Kidney epithelial cell (primary cell): ENCODE results near the gene MAU2. TPM values are rescaled to one million over a fixed set of nuclear protein-coding genes. Genes with fewer than 3 reads are reported as not detected.

Source experiments
- DNase-seq: peaks from one replicate; pipeline ENCODE4 v3.0.0-alpha.2; 2010; ENCODE audit warnings: low read depth
- H3K27me3 ChIP-seq: 2 replicates; pipeline ENCODE4 v1.6.0; 2011; ENCODE audit warnings: low read length; ENCODE audit not compliant: control insufficient read depth, insufficient read depth
- H3K36me3 ChIP-seq: 2 replicates; pipeline ENCODE4 v1.5.1; 2011; ENCODE audit warnings: low read length; ENCODE audit not compliant: control insufficient read depth, insufficient read depth
- H3K4me3 ChIP-seq: 2 replicates; pipeline ENCODE4 v1.5.1; 2011; ENCODE audit warnings: low read depth, mild to moderate bottlenecking, control low read depth, low read length
- total RNA-seq: library from RNA; depleted of rRNA; stranded (reverse); fragments of >200 nt; gene quantifications from 2 replicates; pipeline ENCODE4 v1.2.3, GENCODE V29; 2015
- TF ChIP-seq, protein P1 (sequence below): IDR thresholded peaks from 2 replicates; pipeline ENCODE4 v1.5.1; 2011; ENCODE audit warnings: mild to moderate bottlenecking, moderate library complexity, low read length, control low read depth, inconsistent platforms; ENCODE audit not compliant: insufficient read depth, poor library complexity, severe bottlenecking

MAU2 gene, protein sequence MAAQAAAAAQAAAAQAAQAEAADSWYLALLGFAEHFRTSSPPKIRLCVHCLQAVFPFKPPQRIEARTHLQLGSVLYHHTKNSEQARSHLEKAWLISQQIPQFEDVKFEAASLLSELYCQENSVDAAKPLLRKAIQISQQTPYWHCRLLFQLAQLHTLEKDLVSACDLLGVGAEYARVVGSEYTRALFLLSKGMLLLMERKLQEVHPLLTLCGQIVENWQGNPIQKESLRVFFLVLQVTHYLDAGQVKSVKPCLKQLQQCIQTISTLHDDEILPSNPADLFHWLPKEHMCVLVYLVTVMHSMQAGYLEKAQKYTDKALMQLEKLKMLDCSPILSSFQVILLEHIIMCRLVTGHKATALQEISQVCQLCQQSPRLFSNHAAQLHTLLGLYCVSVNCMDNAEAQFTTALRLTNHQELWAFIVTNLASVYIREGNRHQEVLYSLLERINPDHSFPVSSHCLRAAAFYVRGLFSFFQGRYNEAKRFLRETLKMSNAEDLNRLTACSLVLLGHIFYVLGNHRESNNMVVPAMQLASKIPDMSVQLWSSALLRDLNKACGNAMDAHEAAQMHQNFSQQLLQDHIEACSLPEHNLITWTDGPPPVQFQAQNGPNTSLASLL
- 28.2 and 31.7 TPM in 2 replicates for total RNA-seq

GRCh38 chr19:19320361-19321140 lies at the start of gene MAU2, which contains the start of gene SUGP1:
MAU2 (plus strand) TSS chr19:19320829; CDS start chr19:19320860, 31 bp downstream.
SUGP1 (minus strand) TSS chr19:19320509; CDS start chr19:19320496, 13 bp downstream.
- TF ChIP-seq, protein P1, sequence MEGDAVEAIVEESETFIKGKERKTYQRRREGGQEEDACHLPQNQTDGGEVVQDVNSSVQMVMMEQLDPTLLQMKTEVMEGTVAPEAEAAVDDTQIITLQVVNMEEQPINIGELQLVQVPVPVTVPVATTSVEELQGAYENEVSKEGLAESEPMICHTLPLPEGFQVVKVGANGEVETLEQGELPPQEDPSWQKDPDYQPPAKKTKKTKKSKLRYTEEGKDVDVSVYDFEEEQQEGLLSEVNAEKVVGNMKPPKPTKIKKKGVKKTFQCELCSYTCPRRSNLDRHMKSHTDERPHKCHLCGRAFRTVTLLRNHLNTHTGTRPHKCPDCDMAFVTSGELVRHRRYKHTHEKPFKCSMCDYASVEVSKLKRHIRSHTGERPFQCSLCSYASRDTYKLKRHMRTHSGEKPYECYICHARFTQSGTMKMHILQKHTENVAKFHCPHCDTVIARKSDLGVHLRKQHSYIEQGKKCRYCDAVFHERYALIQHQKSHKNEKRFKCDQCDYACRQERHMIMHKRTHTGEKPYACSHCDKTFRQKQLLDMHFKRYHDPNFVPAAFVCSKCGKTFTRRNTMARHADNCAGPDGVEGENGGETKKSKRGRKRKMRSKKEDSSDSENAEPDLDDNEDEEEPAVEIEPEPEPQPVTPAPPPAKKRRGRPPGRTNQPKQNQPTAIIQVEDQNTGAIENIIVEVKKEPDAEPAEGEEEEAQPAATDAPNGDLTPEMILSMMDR = peak; percentile 17
- H3K4me3 ChIP-seq = peak within 1 kb of the TSS; percentile 100
- H3K36me3 ChIP-seq = no peaks in the 10 kb centered on the region
- H3K27me3 ChIP-seq = no peaks in the 10 kb centered on the region
- peak; percentile 67 for DNase-seq

GRCh38 chr19:19271828-19272599 lies 48.6 kb upstream of the MAU2 start:
- TF ChIP-seq, protein P1 = no peak
- Histone ChIP-seq H3K36me3 (no peaks in the 10 kb centered on the region), H3K27me3 (peaks cover 2% of the 10 kb centered on the region), H3K4me3 (no peak overlapping the region)
- DNase-seq = no peak

GRCh38 chr19:19274146-19274545 lies 46.5 kb upstream of the MAU2 start:
- H3K27me3 ChIP-seq = no peaks in the 10 kb centered on the region
- TF ChIP-seq, protein P1 = no peak
- no peaks in the 10 kb centered on the region for H3K36me3 ChIP-seq
- no peak overlapping the region for H3K4me3 ChIP-seq
- DNase-seq = no peak

- Histone ChIP-seq H3K4me3 (no peak overlapping the region), H3K36me3 (no peaks in the 10 kb centered on the region), H3K27me3 (no peaks in the 10 kb centered on the region)
- TF ChIP-seq, protein P1 = no peak
- DNase-seq = no peak
Observed at GRCh38 chr19:19274716-19275565, 45.7 kb upstream of the MAU2 start.

DNA sequence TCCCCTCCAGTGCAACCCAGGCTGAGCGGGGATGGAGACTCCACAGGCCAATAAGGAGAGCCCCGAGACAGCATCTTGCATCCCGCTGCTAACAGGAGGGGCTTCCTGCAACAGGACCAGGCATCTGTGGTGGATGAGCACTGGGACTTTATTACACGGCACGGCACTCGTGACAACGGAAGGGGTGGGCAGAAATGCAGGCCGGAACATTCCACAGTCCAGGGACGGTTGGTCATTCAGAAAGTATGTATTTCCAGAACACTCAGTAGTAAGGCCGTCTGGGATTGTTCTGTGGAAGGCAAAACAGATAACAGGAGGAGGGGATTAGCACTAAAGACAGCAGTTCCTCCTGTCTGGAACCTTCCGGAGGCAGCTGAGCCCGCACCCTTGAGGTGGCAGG lies 44.2 kb upstream of the MAU2 start:
- no peak for DNase-seq

More for the DNA sequence above, 44.2 kb upstream of the MAU2 start:
- Histone ChIP-seq H3K4me3 (no peak overlapping the region), H3K36me3 (no peaks in the 10 kb centered on the region), H3K27me3 (no peaks in the 10 kb centered on the region)
- TF ChIP-seq, protein P1 = no peak
